VCaP (cell line): Measurements from ENCODE around the gene CNPY1.

ENCODE experiments used
- H3K27ac ChIP-seq: fragments of 450-650 bp; 2 replicates; pipeline ENCODE4 v1.5.1; 2017
- TF ChIP-seq, protein P1 (sequence below): fragments of 450-650 bp; conservative IDR thresholded peaks from 2 replicates; pipeline ENCODE4 v1.5.1; 2017; ENCODE audit warnings: mild to moderate bottlenecking, moderate library complexity

The CNPY1 gene

GRCh38 chr7:155555116-155555695 is 8.8 kb upstream of the CNPY1 start:
- H3K27ac ChIP-seq: no peak overlapping the region
- TF ChIP-seq, protein P1, sequence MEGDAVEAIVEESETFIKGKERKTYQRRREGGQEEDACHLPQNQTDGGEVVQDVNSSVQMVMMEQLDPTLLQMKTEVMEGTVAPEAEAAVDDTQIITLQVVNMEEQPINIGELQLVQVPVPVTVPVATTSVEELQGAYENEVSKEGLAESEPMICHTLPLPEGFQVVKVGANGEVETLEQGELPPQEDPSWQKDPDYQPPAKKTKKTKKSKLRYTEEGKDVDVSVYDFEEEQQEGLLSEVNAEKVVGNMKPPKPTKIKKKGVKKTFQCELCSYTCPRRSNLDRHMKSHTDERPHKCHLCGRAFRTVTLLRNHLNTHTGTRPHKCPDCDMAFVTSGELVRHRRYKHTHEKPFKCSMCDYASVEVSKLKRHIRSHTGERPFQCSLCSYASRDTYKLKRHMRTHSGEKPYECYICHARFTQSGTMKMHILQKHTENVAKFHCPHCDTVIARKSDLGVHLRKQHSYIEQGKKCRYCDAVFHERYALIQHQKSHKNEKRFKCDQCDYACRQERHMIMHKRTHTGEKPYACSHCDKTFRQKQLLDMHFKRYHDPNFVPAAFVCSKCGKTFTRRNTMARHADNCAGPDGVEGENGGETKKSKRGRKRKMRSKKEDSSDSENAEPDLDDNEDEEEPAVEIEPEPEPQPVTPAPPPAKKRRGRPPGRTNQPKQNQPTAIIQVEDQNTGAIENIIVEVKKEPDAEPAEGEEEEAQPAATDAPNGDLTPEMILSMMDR: no peak

GRCh38 chr7:155553871-155554270 is 7.5 kb upstream of the CNPY1 start:
- H3K27ac ChIP-seq: no peak overlapping the region
- TF ChIP-seq, protein P1: no peak

- TF ChIP-seq, protein P1: no peak
Observed at GRCh38 chr7:155551785-155552611, 5.6 kb upstream of the CNPY1 start.

DNA sequence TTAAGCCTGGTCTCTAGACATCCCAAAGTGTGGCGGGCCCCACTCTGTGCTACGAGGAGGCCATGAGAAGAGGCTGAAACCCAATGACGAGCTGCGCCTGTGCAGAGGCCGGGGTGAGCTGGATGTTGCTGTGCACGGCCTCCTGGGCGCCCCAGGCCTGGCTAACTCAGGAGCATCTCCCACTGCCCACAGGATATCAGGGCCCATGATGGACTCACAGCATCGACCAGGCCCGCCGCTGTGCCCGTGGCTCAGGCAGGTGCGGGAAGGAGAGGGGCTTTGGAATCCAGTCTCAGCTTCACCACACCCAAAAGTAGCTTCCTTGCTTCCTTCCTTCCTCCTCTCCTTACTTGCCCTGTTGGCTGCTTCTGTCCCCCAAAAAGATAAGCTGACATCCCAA is 4.6 kb upstream of the CNPY1 start:
- TF ChIP-seq, protein P1: no peak
- no peak overlapping the region for H3K27ac ChIP-seq

More at GRCh38 chr7:155551785-155552611, 5.6 kb upstream of the CNPY1 start:
- H3K27ac ChIP-seq: no peak overlapping the region

DNA sequence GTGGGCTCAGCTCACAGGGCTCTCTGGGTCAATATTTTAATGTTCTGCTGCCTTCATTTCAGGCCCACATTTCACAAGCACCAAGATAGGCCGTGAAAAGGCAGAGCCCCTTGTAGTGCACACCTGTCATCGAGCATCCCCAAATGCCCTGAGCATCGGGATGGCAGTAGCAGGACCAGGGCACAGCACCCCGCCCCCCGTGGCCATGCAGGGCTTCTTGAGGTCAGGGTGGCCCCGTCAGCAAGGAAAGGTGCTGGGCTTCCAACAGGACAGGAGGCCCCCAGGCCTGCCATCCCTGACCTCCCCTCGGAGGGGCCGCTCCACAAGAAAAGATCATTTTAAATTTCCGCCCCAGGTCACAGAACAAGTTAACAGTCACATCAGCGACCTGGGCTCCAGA is 2.9 kb upstream of the CNPY1 start:
- TF ChIP-seq, protein P1: no peak
- H3K27ac ChIP-seq: no peak overlapping the region

DNA sequence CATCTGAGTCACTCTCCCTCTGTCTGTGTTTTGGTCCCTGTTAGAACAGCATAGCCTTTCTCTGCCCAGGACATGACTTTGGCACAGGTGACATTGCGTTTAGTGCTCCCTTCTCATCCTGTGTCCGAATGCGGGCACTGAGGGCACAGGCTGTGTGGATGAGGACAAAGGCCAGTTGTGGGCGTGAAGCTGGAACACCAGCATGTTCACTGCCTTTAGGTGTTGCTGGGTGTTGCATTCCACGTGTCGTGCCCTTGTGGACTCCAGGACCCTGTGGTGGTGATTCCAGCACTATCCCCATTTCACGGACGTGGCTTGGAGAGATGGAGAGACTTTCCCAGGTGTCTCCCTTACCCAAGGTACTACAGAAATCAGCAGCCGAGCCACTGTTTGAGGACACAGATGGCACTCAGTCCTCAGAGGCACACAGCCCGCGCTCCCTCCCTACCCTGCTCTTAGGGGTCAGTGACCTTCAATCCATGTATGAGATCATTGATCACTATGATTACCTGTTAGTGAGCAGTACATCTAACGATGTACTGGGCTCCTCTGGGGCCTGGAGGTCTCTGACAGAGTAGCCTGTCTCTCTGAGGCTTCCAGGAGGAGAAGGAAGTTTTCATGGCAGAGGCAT is 917 bp upstream of the CNPY1 start:
- H3K27ac ChIP-seq: no peak overlapping the region
- TF ChIP-seq, protein P1: no peak

DNA sequence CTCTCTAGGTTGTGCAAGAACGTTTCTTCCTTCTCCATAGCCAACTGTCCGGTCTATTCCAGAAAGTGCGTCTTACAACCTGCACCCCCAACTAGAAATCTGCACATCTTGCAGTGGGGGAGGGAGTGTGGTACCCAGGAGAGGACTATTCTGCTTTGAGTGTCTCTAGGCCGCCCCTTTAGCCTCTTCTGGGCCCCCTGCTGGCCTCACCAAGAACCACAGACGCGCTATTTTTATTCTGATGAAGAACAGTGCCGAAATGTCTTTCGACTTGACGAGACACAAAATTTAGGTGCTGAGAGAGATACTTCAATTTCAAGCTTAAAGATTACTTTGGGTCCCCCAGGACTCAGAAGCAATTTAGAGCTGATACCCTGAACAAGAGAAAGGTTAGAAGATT is 1.0 kb downstream of the CNPY1 start:
- TF ChIP-seq, protein P1: no peak
- H3K27ac ChIP-seq: no peak overlapping the region
